ENCODE results near the gene LSM10.

The LSM10 gene

DNA sequence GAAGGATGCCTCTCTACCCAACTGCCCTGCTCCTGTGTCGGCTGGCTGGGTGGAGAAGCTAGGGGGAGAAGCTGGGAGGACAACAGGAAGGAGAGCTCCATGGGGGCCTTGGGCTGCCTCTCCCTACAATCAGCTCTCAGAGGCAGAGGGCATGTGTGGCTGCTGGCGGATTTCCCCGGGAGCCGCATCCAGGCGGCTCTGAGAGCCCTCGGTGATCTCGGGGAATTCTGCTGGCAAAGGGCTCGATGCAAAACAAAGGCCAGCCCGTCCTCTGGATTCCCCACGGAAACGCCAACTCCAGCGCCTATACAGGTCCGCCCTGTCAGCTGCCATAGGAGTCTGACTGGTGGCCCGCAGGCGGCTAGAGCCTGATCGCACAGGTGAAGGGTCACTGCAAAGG, 47.9 kb downstream of the LSM10 start:
- no peak for DNase-seq

DNA sequence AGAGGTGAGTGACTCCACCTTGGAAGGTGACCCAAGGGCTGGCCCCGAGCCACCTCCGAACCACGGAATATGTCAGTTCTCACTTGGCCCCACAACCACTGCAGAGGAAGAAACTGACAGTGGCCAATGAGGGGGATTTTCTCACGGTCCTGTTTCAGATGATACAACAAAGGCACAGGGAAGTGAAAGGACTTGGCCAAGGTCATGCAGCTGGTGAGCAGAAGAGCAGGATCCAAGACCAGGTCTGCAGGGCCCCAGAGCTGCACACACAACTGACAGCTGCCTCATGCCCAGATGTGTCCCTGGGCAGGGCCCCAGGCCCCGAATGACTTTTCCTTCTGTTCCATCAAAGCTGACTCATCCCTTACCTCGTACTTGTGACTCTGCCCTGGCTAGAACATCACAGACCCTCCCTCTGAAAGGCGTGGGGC, 48.5 kb downstream of the LSM10 start:
- no peak for DNase-seq

DNA sequence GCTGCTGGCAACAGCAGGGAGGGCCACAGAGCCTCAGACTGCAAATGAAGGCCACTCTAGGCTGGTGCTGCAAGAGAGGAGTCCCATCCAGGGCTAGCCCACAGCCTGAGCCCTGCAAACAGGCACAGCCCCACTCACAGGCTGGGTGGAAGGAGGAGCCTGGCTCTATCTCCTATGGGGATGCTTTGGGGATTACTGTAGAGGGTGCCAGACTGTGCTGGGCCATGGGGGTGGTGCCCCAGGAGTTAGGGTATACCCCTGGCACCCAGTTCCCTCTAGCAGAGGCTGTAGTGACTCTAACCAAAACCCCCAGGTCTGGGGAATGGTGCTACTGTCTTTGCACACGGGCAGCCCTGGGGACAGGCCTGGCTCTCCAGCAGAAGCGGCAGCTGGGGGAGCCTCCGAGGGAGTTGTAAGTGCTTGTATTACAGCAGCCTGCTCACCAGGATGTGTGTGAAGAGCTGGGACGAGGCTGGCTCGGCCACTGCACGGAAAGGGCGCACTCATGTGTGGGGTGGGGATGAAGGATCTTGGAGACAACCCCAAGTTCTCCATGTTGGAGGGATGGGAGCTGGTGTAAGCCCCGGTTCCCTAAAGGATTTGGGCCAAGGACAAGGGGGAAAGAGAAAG, 50.9 kb downstream of the LSM10 start:
- no peak for DNase-seq

DNA sequence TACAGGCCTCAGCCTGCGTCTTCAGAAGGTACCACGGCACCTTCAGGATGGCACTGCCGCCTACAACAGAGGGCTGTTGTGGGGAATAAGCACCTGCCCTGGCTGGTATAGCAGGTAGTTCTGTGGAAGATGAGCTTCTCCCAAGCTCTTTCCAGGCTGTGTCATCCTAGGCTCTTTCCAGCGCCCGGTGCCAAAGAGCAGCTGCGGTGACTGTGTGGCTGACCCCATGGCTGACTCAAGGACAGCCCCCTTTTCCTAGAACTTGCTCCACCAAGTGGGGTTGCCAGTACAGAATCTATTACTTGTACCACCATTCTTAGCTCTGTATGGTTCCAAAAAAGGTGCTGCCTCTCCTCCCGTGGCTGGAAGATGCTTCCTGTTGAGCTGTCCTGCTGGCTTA, 52.4 kb downstream of the LSM10 start:
- no peak for DNase-seq

DNA sequence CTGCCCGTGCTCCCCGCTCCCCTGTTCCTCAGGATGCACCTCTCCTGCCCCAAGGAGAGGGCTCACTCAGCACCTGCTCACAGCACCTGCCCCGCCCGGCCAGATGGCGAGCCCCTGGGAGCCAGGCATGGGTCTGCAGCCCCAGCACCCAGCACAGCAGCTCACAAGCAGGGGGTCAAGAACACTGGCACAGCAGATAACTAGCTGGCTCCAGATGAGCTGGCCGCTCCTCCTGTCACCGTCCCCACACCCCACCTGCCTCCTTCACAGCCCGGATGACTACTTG, 53.4 kb downstream of the LSM10 start:
- no peak for DNase-seq

DNA sequence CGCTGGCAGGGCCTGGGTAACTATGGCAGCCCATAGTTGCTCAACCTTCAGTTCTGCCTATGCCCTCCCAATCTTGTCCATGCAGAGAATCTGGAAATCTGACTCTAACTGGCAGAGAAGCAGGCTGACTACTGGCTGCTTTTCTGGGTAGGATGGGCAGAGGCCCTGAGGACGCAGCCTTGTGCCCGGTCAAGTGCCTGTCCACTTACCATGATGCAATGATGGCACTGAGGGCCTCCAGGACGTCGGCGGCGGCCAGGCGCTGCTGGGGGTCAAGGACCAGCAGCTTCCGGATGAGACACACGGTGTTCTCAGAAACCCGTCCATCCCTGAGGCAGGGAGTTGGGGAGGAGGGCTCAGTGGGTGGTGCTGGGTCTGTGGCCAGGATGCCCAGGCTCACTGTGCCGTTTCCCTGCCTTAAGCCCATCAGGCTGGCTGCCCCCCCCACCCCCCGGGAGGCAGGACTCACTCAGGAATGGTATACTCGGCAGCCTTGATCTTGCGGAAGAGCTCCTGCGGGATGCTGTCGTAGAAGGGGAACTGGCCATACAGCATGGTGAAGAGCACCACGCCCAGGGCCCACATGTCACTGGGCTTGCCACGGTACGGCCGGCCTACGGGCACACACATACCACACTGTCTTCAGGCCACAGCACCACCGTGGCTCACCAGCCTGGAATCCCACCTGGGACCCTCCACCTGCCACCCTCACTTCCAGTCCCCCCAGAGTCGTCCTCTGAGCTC, 53.9 kb downstream of the LSM10 start:
- no peak for DNase-seq
